ENCODE measurements around the gene ADAMTS6. TPM values are rescaled to one million over a fixed set of nuclear protein-coding genes. Genes with fewer than 3 reads are reported as not detected.
A peak's percentile ranks its signal among the peaks of the same experiment; 100 is the strongest.

The ADAMTS6 gene
- total and polyA plus RNA-seq, 2 of the 13 experiments (the other 11 are each of a cell fraction or from before 2014, with no cell fraction given): 3.1 to 8.2 TPM

GRCh38 chr5:65126542-65127069 is 355.1 kb downstream of the ADAMTS6 start:
- no TSS peak for BruUV-seq (replicated peaks)
- POLR2A ChIA-PET: interaction anchor here (0.5 kb wide), 1 partner anchor 196 kb away, joined by 3 read pairs; no protein-coding TSS in a partner anchor
- in situ Hi-C loops (cut with HindIII; ENCODE audit: extremely low pct_ligation_motif_present, low pct_unique_long_range_greater_than_20kb): no loop called here

More at GRCh38 chr5:65126542-65127069, 355.1 kb downstream of the ADAMTS6 start:
- Histone ChIP-seq H3K4me1 (ENCODE audit: insufficient read depth, low read length) (peaks cover 10% of the 10 kb centered on the region), H3K9me3 (ENCODE audit: low read length) (no peaks in the 10 kb centered on the region), H3K36me3 (replicated peaks in 1 of 2; ENCODE audit: control insufficient read depth in 1 of 2, insufficient read depth in 2 of 2, low read length in 2 of 2) (no peaks in the 10 kb centered on the region), H4K20me1 (ENCODE audit: insufficient read depth, low read length) (no peaks in the 10 kb centered on the region), H3K79me2 (ENCODE audit: insufficient read depth, low read length) (no peaks in the 10 kb centered on the region), H3K4me2 (ENCODE audit: low read depth, low read length) (no peak overlapping the region), H2AFZ (ENCODE audit: low read length) (no peak overlapping the region), H3K27me3 (ENCODE audit: control insufficient read depth in 1 of 2, insufficient read depth in 2 of 2, low read length in 2 of 2) (peaks cover 4 to 21% of the 10 kb centered on the region in 2 experiments; a peak in 4 of 5 replicates), H3K9ac (ENCODE audit: insufficient read depth, low read depth, low read length) (no peak overlapping the region), H3K4me3 (replicated peaks in 1 of 3; ENCODE audit: insufficient read depth in 1 of 3, low read depth in 2 of 3, low read length in 3 of 3) (no peak overlapping the region), H3K27ac (ENCODE audit: extremely low read length, insufficient read depth, low read length) (no peak overlapping the region)
- TF ChIP-seq, protein P1, sequence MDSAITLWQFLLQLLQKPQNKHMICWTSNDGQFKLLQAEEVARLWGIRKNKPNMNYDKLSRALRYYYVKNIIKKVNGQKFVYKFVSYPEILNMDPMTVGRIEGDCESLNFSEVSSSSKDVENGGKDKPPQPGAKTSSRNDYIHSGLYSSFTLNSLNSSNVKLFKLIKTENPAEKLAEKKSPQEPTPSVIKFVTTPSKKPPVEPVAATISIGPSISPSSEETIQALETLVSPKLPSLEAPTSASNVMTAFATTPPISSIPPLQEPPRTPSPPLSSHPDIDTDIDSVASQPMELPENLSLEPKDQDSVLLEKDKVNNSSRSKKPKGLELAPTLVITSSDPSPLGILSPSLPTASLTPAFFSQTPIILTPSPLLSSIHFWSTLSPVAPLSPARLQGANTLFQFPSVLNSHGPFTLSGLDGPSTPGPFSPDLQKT (CRISPR knock-in tag; IDR thresholded peaks at IDR 0.05; ENCODE audit: borderline replicate concordance): no peak
- TF ChIP-seq CEBPZ (IDR thresholded peaks at IDR 0.05; ENCODE audit: low read length): no peak
- TF ChIP-seq GATAD2A (CRISPR knock-in tag; IDR thresholded peaks at IDR 0.05): no peak
- no peak for TF ChIP-seq ZNF619 (CRISPR knock-in tag; IDR thresholded peaks at IDR 0.05)
- TF ChIP-seq SALL2 (CRISPR knock-in tag; IDR thresholded peaks at IDR 0.05): no peak
- no peak for TF ChIP-seq SATB2 (CRISPR knock-in tag; IDR thresholded peaks at IDR 0.05)
- TF ChIP-seq ZNF446 (CRISPR knock-in tag; IDR thresholded peaks at IDR 0.05): no peak
- TF ChIP-seq MAZ (IDR thresholded peaks at IDR 0.05; ENCODE audit: borderline replicate concordance, low read depth, low read length): no peak
- TF ChIP-seq MAZ (CRISPR knock-in tag; IDR thresholded peaks at IDR 0.05; ENCODE audit: low read depth): no peak
- TF ChIP-seq NFRKB (IDR thresholded peaks at IDR 0.05): no peak
- ATAC-seq (peak; percentile 79), DNase-seq (ENCODE audit: low spot score) (no peak), FAIRE-seq (no peak)
- CTCF ChIA-PET (ENCODE audit: low intra/inter-chr PET ratio, low total read pairs): no interaction called here
- intact Hi-C loops (cut with micrococcal nuclease; ENCODE audit: unreplicated experiment): no loop called here
- 27% methylated on average over 6 of the region's 6 CpGs for WGBS (ENCODE audit: low lambda C conversion rate)
